ENCODE results near the gene CCDC175. TPM values are rescaled to one million over a fixed set of nuclear protein-coding genes. Genes with fewer than 3 reads are reported as not detected.

The CCDC175 gene
- polyA plus RNA-seq, 1 donor: 1.5 TPM

- WGBS (ENCODE audit: insufficient coverage, low lambda C conversion rate): 86% methylated on average over 1 of the region's 2 CpGs
- Histone ChIP-seq H3K9me3 (ENCODE audit: control insufficient read depth, low read depth, low read length) (no peaks in the 10 kb centered on the region), H3K27me3 (ENCODE audit: control insufficient read depth, insufficient read depth, low read length) (no peaks in the 10 kb centered on the region), H3K27ac (ENCODE audit: low read length) (no peak overlapping the region), H3K36me3 (ENCODE audit: control insufficient read depth, insufficient read depth, low read length) (peaks cover 5% of the 10 kb centered on the region), H3K4me3 (ENCODE audit: low read length) (no peak overlapping the region), H3K4me1 (ENCODE audit: control insufficient read depth, insufficient read depth, low read length) (no peaks in the 10 kb centered on the region)
- DNase-seq: no peak
Measured at GRCh38 chr14:59541731-59542130, 34.9 kb downstream of the CCDC175 start.

GRCh38 chr14:59540852-59541251, 35.8 kb downstream of the CCDC175 start:
- H3K4me1 ChIP-seq (ENCODE audit: control insufficient read depth, insufficient read depth, low read length): no peaks in the 10 kb centered on the region
- H3K27ac ChIP-seq (ENCODE audit: low read length): no peak overlapping the region
- no peak for DNase-seq
- H3K9me3 ChIP-seq (ENCODE audit: control insufficient read depth, low read depth, low read length): no peaks in the 10 kb centered on the region
- no peak overlapping the region for H3K4me3 ChIP-seq (ENCODE audit: low read length)
- H3K27me3 ChIP-seq (ENCODE audit: control insufficient read depth, insufficient read depth, low read length): no peaks in the 10 kb centered on the region
- H3K36me3 ChIP-seq (ENCODE audit: control insufficient read depth, insufficient read depth, low read length): peaks cover 5% of the 10 kb centered on the region
- WGBS (ENCODE audit: insufficient coverage, low lambda C conversion rate): no CpG with 5 or more reads among the region's 1 CpG

- Histone ChIP-seq H3K4me3 (ENCODE audit: low read length) (no peak overlapping the region), H3K27ac (ENCODE audit: low read length) (no peak overlapping the region), H3K36me3 (ENCODE audit: control insufficient read depth, insufficient read depth, low read length) (peaks cover 7% of the 10 kb centered on the region), H3K4me1 (ENCODE audit: control insufficient read depth, insufficient read depth, low read length) (no peaks in the 10 kb centered on the region), H3K9me3 (ENCODE audit: control insufficient read depth, low read depth, low read length) (no peaks in the 10 kb centered on the region), H3K27me3 (ENCODE audit: control insufficient read depth, insufficient read depth, low read length) (no peaks in the 10 kb centered on the region)
- WGBS (ENCODE audit: insufficient coverage, low lambda C conversion rate): 90% methylated on average over 2 of the region's 4 CpGs
- no peak for DNase-seq
Measured at GRCh38 chr14:59538936-59539335, 37.7 kb downstream of the CCDC175 start.

GRCh38 chr14:59537476-59537875, 39.1 kb downstream of the CCDC175 start:
- no peak for DNase-seq
- Histone ChIP-seq H3K36me3 (ENCODE audit: control insufficient read depth, insufficient read depth, low read length) (peaks cover 7% of the 10 kb centered on the region), H3K9me3 (ENCODE audit: control insufficient read depth, low read depth, low read length) (no peaks in the 10 kb centered on the region), H3K4me1 (ENCODE audit: control insufficient read depth, insufficient read depth, low read length) (no peaks in the 10 kb centered on the region), H3K27me3 (ENCODE audit: control insufficient read depth, insufficient read depth, low read length) (no peaks in the 10 kb centered on the region), H3K27ac (ENCODE audit: low read length) (no peak overlapping the region), H3K4me3 (ENCODE audit: low read length) (no peak overlapping the region)
- WGBS (ENCODE audit: insufficient coverage, low lambda C conversion rate): no CpG with 5 or more reads among the region's 1 CpG

GRCh38 chr14:59534361-59534987, 42.1 kb downstream of the CCDC175 start:
- Histone ChIP-seq H3K27ac (ENCODE audit: low read length) (no peak overlapping the region), H3K4me1 (ENCODE audit: control insufficient read depth, insufficient read depth, low read length) (peaks cover 4% of the 10 kb centered on the region), H3K27me3 (ENCODE audit: control insufficient read depth, insufficient read depth, low read length) (no peaks in the 10 kb centered on the region), H3K9me3 (ENCODE audit: control insufficient read depth, low read depth, low read length) (no peaks in the 10 kb centered on the region), H3K36me3 (ENCODE audit: control insufficient read depth, insufficient read depth, low read length) (peaks cover 7% of the 10 kb centered on the region), H3K4me3 (ENCODE audit: low read length) (no peak overlapping the region)
- no peak for DNase-seq
- no CpG with 5 or more reads among the region's 7 CpGs for WGBS (ENCODE audit: insufficient coverage, low lambda C conversion rate)

GRCh38 chr14:59532419-59532818, 44.2 kb downstream of the CCDC175 start:
- Histone ChIP-seq H3K9me3 (ENCODE audit: control insufficient read depth, low read depth, low read length) (no peaks in the 10 kb centered on the region), H3K4me1 (ENCODE audit: control insufficient read depth, insufficient read depth, low read length) (peaks cover 11% of the 10 kb centered on the region), H3K4me3 (ENCODE audit: low read length) (no peak overlapping the region), H3K27ac (ENCODE audit: low read length) (no peak overlapping the region), H3K36me3 (ENCODE audit: control insufficient read depth, insufficient read depth, low read length) (peaks cover 3% of the 10 kb centered on the region), H3K27me3 (ENCODE audit: control insufficient read depth, insufficient read depth, low read length) (no peaks in the 10 kb centered on the region)
- DNase-seq: no peak
- no CpG with 5 or more reads among the region's 1 CpG for WGBS (ENCODE audit: insufficient coverage, low lambda C conversion rate)

- Histone ChIP-seq H3K4me3 (ENCODE audit: low read length) (no peak overlapping the region), H3K9me3 (ENCODE audit: control insufficient read depth, low read depth, low read length) (no peaks in the 10 kb centered on the region), H3K4me1 (ENCODE audit: control insufficient read depth, insufficient read depth, low read length) (peaks cover 11% of the 10 kb centered on the region), H3K27me3 (ENCODE audit: control insufficient read depth, insufficient read depth, low read length) (no peaks in the 10 kb centered on the region), H3K27ac (ENCODE audit: low read length) (no peak overlapping the region), H3K36me3 (ENCODE audit: control insufficient read depth, insufficient read depth, low read length) (peaks cover 2% of the 10 kb centered on the region)
- DNase-seq: no peak
Measured at GRCh38 chr14:59530349-59530748, 46.3 kb downstream of the CCDC175 start.

GRCh38 chr14:59529189-59529588, 47.4 kb downstream of the CCDC175 start:
- Histone ChIP-seq H3K4me1 (ENCODE audit: control insufficient read depth, insufficient read depth, low read length) (peaks cover 11% of the 10 kb centered on the region), H3K27me3 (ENCODE audit: control insufficient read depth, insufficient read depth, low read length) (no peaks in the 10 kb centered on the region), H3K27ac (ENCODE audit: low read length) (peak overlapping the region; percentile 66), H3K4me3 (ENCODE audit: low read length) (no peak overlapping the region), H3K9me3 (ENCODE audit: control insufficient read depth, low read depth, low read length) (no peaks in the 10 kb centered on the region), H3K36me3 (ENCODE audit: control insufficient read depth, insufficient read depth, low read length) (no peaks in the 10 kb centered on the region)
- peak; percentile 68 to 78 for DNase-seq
- WGBS (ENCODE audit: insufficient coverage, low lambda C conversion rate): 40% methylated on average over 1 of the region's 2 CpGs

- Histone ChIP-seq H3K27ac (ENCODE audit: low read length) (no peak overlapping the region), H3K4me3 (ENCODE audit: low read length) (no peak overlapping the region), H3K36me3 (ENCODE audit: control insufficient read depth, insufficient read depth, low read length) (no peaks in the 10 kb centered on the region), H3K4me1 (ENCODE audit: control insufficient read depth, insufficient read depth, low read length) (no peaks in the 10 kb centered on the region), H3K27me3 (ENCODE audit: control insufficient read depth, insufficient read depth, low read length) (no peaks in the 10 kb centered on the region), H3K9me3 (ENCODE audit: control insufficient read depth, low read depth, low read length) (no peaks in the 10 kb centered on the region)
- WGBS (ENCODE audit: insufficient coverage, low lambda C conversion rate): 83% methylated on average over 3 of the region's 3 CpGs
- no peak for DNase-seq
Measured at GRCh38 chr14:59520224-59520623, 56.4 kb downstream of the CCDC175 start.

GRCh38 chr14:59511916-59512575, 64.6 kb downstream of the CCDC175 start:
- Histone ChIP-seq H3K4me1 (ENCODE audit: control insufficient read depth, insufficient read depth, low read length) (peaks cover 26% of the 10 kb centered on the region), H3K27ac (ENCODE audit: low read length) (peak overlapping the region; percentile 87), H3K4me3 (ENCODE audit: low read length) (no peak overlapping the region), H3K36me3 (ENCODE audit: control insufficient read depth, insufficient read depth, low read length) (no peaks in the 10 kb centered on the region), H3K27me3 (ENCODE audit: control insufficient read depth, insufficient read depth, low read length) (no peaks in the 10 kb centered on the region), H3K9me3 (ENCODE audit: control insufficient read depth, low read depth, low read length) (no peaks in the 10 kb centered on the region)
- no CpG with 5 or more reads among the region's 4 CpGs for WGBS (ENCODE audit: insufficient coverage, low lambda C conversion rate)
- peak; percentile 77 to 87 for DNase-seq

- Histone ChIP-seq H3K27ac (ENCODE audit: low read length) (peak overlapping the region; percentile 87), H3K9me3 (ENCODE audit: control insufficient read depth, low read depth, low read length) (no peaks in the 10 kb centered on the region), H3K36me3 (ENCODE audit: control insufficient read depth, insufficient read depth, low read length) (no peaks in the 10 kb centered on the region), H3K27me3 (ENCODE audit: control insufficient read depth, insufficient read depth, low read length) (no peaks in the 10 kb centered on the region), H3K4me3 (ENCODE audit: low read length) (no peak overlapping the region), H3K4me1 (ENCODE audit: control insufficient read depth, insufficient read depth, low read length) (peaks cover 28% of the 10 kb centered on the region)
- WGBS (ENCODE audit: insufficient coverage, low lambda C conversion rate): no CpG with 5 or more reads among the region's 3 CpGs
- peak; percentile 63 to 71 for DNase-seq
Measured at GRCh38 chr14:59510966-59511365, 65.6 kb downstream of the CCDC175 start.

Data from large intestine (tissue), 3 donors.